Measurements from ENCODE around the gene SPAG4. TPM values are rescaled to one million over a fixed set of nuclear protein-coding genes. Genes with fewer than 3 reads are reported as not detected.

SPAG4 gene
- total and polyA plus RNA-seq, 2 donors (not counting 1 experiment from before 2014, with no cell fraction given), result 4.3 to 6.6 TPM

- H3K27me3 ChIP-seq (ENCODE audit: control insufficient read depth, insufficient read depth, low read length), result no peaks in the 10 kb centered on the region
- H3K9ac ChIP-seq (ENCODE audit: insufficient read depth, low read length), result no peak overlapping the region
- no peak for DNase-seq (ENCODE audit: low read depth in 2 of 2)
- H3K79me2 ChIP-seq (ENCODE audit: control insufficient read depth, insufficient read depth, low read length), result peaks cover 35% of the 10 kb centered on the region
- H3K4me1 ChIP-seq (ENCODE audit: control insufficient read depth, extremely low read depth, insufficient read depth, low read length), result no peaks in the 10 kb centered on the region
- H3K27ac ChIP-seq (ENCODE audit: insufficient read depth, low read length), result no peak overlapping the region
- no peaks in the 10 kb centered on the region for H3K36me3 ChIP-seq (ENCODE audit: control insufficient read depth, insufficient read depth, low read length)
- H3K4me2 ChIP-seq (ENCODE audit: extremely low read depth, insufficient read depth, low read length), result no peak overlapping the region
- H3K9me3 ChIP-seq (ENCODE audit: control insufficient read depth, insufficient read depth, low read depth, low read length), result no peaks in the 10 kb centered on the region
- H2AFZ ChIP-seq (ENCODE audit: low read length), result no peak overlapping the region
- no peaks in the 10 kb centered on the region for H4K20me1 ChIP-seq (ENCODE audit: control insufficient read depth, extremely low read depth, insufficient read depth, low read length)
- TF ChIP-seq EZH2 (IDR thresholded peaks at IDR 0.05; ENCODE audit: low read length, missing control alignments) (no peak), CTCF (conservative IDR thresholded peaks at IDR 0.05 in 1 of 2, IDR thresholded peaks at IDR 0.05 in 1 of 2; ENCODE audit: low read depth in 1 of 2, low read length in 2 of 2) (no peak)
- no peak overlapping the region for H3K4me3 ChIP-seq (replicated peaks in 1 of 4; ENCODE audit: control extremely low read depth in 1 of 4, insufficient read depth in 1 of 4, low read depth in 3 of 4, low read length in 4 of 4)
These were observed 23.1 kb downstream of the SPAG4 start for GRCh38 chr20:35638751-35639150.

- no peak for DNase-seq (ENCODE audit: low read depth in 2 of 2)
- H3K9ac ChIP-seq (ENCODE audit: insufficient read depth, low read length), result no peak overlapping the region
These were observed 25.1 kb downstream of the SPAG4 start for GRCh38 chr20:35640724-35641123.

GRCh38 chr20:35641743-35642142 is 26.1 kb downstream of the SPAG4 start:
- Histone ChIP-seq H3K4me3 (replicated peaks in 1 of 4; ENCODE audit: control extremely low read depth in 1 of 4, insufficient read depth in 1 of 4, low read depth in 3 of 4, low read length in 4 of 4) (no peak overlapping the region), H3K9ac (ENCODE audit: insufficient read depth, low read length) (no peak overlapping the region), H3K36me3 (ENCODE audit: control insufficient read depth, insufficient read depth, low read length) (no peaks in the 10 kb centered on the region), H3K27ac (ENCODE audit: insufficient read depth, low read length) (no peak overlapping the region), H3K79me2 (ENCODE audit: control insufficient read depth, insufficient read depth, low read length) (peaks cover 40% of the 10 kb centered on the region), H3K27me3 (ENCODE audit: control insufficient read depth, insufficient read depth, low read length) (no peaks in the 10 kb centered on the region), H4K20me1 (ENCODE audit: control insufficient read depth, extremely low read depth, insufficient read depth, low read length) (no peaks in the 10 kb centered on the region), H3K4me1 (ENCODE audit: control insufficient read depth, extremely low read depth, insufficient read depth, low read length) (no peaks in the 10 kb centered on the region), H3K4me2 (ENCODE audit: extremely low read depth, insufficient read depth, low read length) (no peak overlapping the region), H3K9me3 (ENCODE audit: control insufficient read depth, insufficient read depth, low read depth, low read length) (no peaks in the 10 kb centered on the region), H2AFZ (ENCODE audit: low read length) (no peak overlapping the region)
- TF ChIP-seq EZH2 (IDR thresholded peaks at IDR 0.05; ENCODE audit: low read length, missing control alignments) (no peak), CTCF (conservative IDR thresholded peaks at IDR 0.05 in 1 of 2, IDR thresholded peaks at IDR 0.05 in 1 of 2; ENCODE audit: low read depth in 1 of 2, low read length in 2 of 2) (no peak)
- DNase-seq (ENCODE audit: low read depth in 2 of 2), result no peak

More at GRCh38 chr20:35640724-35641123, 25.1 kb downstream of the SPAG4 start:
- Histone ChIP-seq H3K4me3 (replicated peaks in 1 of 4; ENCODE audit: control extremely low read depth in 1 of 4, insufficient read depth in 1 of 4, low read depth in 3 of 4, low read length in 4 of 4) (no peak overlapping the region), H3K4me1 (ENCODE audit: control insufficient read depth, extremely low read depth, insufficient read depth, low read length) (no peaks in the 10 kb centered on the region), H4K20me1 (ENCODE audit: control insufficient read depth, extremely low read depth, insufficient read depth, low read length) (no peaks in the 10 kb centered on the region), H3K9me3 (ENCODE audit: control insufficient read depth, insufficient read depth, low read depth, low read length) (no peaks in the 10 kb centered on the region), H3K27me3 (ENCODE audit: control insufficient read depth, insufficient read depth, low read length) (no peaks in the 10 kb centered on the region), H3K79me2 (ENCODE audit: control insufficient read depth, insufficient read depth, low read length) (peaks cover 39% of the 10 kb centered on the region), H3K36me3 (ENCODE audit: control insufficient read depth, insufficient read depth, low read length) (no peaks in the 10 kb centered on the region), H3K27ac (ENCODE audit: insufficient read depth, low read length) (no peak overlapping the region), H2AFZ (ENCODE audit: low read length) (no peak overlapping the region), H3K4me2 (ENCODE audit: extremely low read depth, insufficient read depth, low read length) (no peak overlapping the region)
- TF ChIP-seq EZH2 (IDR thresholded peaks at IDR 0.05; ENCODE audit: low read length, missing control alignments), result no peak
- TF ChIP-seq CTCF (conservative IDR thresholded peaks at IDR 0.05 in 1 of 2, IDR thresholded peaks at IDR 0.05 in 1 of 2; ENCODE audit: low read depth in 1 of 2, low read length in 2 of 2), result no peak
